ENCODE data around the gene NKD2. TPM values are rescaled to one million over a fixed set of nuclear protein-coding genes. Genes with fewer than 3 reads are reported as not detected.
"Not testable (repeated sequence)": the region's sequence is repeated elsewhere in the genome, so short reads cannot be mapped to it uniquely, and the experiment has no call there.

Gene NKD2
- total RNA-seq, 3 donors from 2014 or later (not counting 1 experiment from before 2014, with no cell fraction given), result not detected

DNA sequence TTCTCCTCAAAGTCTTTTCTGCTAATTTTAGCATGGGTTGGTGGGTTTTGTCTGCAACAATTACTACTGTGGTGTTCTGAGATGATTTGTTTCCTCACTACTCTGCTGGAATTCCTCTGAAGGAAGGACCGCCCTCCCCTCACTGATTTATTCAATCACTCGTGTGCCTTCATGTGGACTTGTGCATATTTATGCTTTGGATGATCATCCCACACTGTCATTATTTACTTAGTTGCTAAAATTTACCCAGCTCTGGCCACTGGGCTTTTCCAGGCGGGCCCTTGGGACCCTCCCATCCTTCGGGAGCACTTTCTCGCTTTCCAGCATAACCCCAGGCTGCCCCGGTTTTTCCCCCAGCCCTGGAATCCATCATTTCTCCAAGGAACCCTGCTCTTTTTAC, 41.7 kb upstream of the NKD2 start:
- no peak for TF ChIP-seq CTCF (IDR thresholded peaks at IDR 0.05)
- H3K36me3 Mint-ChIP-seq, result no peaks in the 10 kb centered on the region
- no peaks in the 10 kb centered on the region for H3K9me3 ChIP-seq (ENCODE audit: control insufficient read depth, insufficient read depth, low read length)
- H3K4me1 Mint-ChIP-seq, result peaks cover 17 to 18% of the 10 kb centered on the region in 2 donors
- H3K4me1 ChIP-seq (ENCODE audit: control insufficient read depth, insufficient read depth, low read length), result peaks cover 9% of the 10 kb centered on the region
- no peaks in the 10 kb centered on the region for H3K36me3 ChIP-seq (ENCODE audit: control insufficient read depth, insufficient read depth, low read length)
- peaks cover 2% of the 10 kb centered on the region for H3K27me3 ChIP-seq (ENCODE audit: control insufficient read depth, insufficient read depth, low read length)
- H3K27ac ChIP-seq (ENCODE audit: low read length), result no peak overlapping the region
- peaks cover 37 to 55% of the 10 kb centered on the region in 2 donors for H3K27me3 Mint-ChIP-seq (ENCODE audit: low read depth in 2 of 2)
- no peak overlapping the region for H3K4me3 Mint-ChIP-seq
- ATAC-seq (no peak), DNase-seq (no peak)
- intact Hi-C loops (cut with micrococcal nuclease), result no loop called here
- H3K27ac Mint-ChIP-seq, result no peak overlapping the region
- 91% methylated on average over 6 of the region's 6 CpGs for WGBS (ENCODE audit: insufficient coverage)
- no peaks in the 10 kb centered on the region for H3K9me3 Mint-ChIP-seq
- no peak overlapping the region for H3K4me3 ChIP-seq (ENCODE audit: low read length)

DNA sequence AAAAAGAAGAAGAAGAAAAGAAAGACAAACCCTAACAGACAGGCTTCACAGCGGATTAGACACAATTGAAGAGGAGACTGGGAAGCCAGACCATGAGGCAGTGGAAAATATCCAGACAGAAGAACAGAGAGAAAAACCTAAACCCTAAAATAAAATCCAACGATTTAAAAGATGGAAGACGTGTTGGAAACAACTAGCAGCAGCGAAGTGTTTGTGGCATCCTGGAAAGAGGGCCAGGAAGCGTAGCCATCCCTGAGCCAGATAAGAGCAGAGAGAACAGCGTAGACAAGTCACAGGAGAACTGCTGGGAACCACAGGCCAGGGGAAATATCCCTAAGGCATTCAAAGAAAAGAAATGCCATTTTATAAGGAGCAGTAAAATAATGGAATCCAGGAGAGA, 39.7 kb upstream of the NKD2 start:
- H3K9me3 ChIP-seq (ENCODE audit: control insufficient read depth, insufficient read depth, low read length), result no peaks in the 10 kb centered on the region
- ATAC-seq (no peak), DNase-seq (no peak)
- Mint-ChIP-seq H3K9me3 (no peaks in the 10 kb centered on the region), H3K4me1 (peaks cover 10 to 16% of the 10 kb centered on the region in 2 donors), H3K27me3 (ENCODE audit: low read depth in 2 of 2) (peaks cover 41 to 65% of the 10 kb centered on the region in 2 donors), H3K4me3 (no peak overlapping the region), H3K36me3 (no peaks in the 10 kb centered on the region), H3K27ac (no peak overlapping the region)
- H3K4me1 ChIP-seq (ENCODE audit: control insufficient read depth, insufficient read depth, low read length), result no peaks in the 10 kb centered on the region
- WGBS (ENCODE audit: insufficient coverage), result 58% methylated on average over 5 of the region's 6 CpGs
- no peak overlapping the region for H3K4me3 ChIP-seq (ENCODE audit: low read length)
- intact Hi-C loops (cut with micrococcal nuclease), result no loop called here
- H3K27ac ChIP-seq (ENCODE audit: low read length), result no peak overlapping the region
- TF ChIP-seq CTCF (IDR thresholded peaks at IDR 0.05), result no peak
- peaks cover 2% of the 10 kb centered on the region for H3K27me3 ChIP-seq (ENCODE audit: control insufficient read depth, insufficient read depth, low read length)
- H3K36me3 ChIP-seq (ENCODE audit: control insufficient read depth, insufficient read depth, low read length), result no peaks in the 10 kb centered on the region

DNA sequence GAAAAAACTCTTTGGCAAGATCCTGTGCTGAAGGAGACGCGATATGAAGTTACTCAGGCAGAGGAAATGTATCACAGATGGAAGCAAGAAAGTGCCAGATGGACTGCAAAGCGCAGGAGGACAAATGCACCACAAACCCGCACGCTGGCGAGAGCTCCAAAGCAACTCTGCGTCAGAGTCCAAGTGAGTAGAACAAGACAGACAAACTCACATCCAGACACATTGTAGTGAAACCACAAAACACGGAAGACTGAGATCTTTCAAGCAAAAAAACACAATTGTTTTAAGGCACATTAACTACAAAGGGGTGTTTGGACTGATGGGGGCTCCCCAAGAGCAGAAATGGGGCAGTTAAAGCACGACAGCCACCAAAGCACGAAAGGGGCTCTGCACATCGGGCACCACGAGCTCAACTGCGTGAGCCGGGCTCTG, 39.2 kb upstream of the NKD2 start:
- ATAC-seq (no peak), DNase-seq (peak in 1 of 2 donors; percentile 31)
- H3K36me3 ChIP-seq (ENCODE audit: control insufficient read depth, insufficient read depth, low read length), result no peaks in the 10 kb centered on the region
- Mint-ChIP-seq H3K4me1 (peaks cover 5 to 10% of the 10 kb centered on the region in 2 donors), H3K36me3 (no peaks in the 10 kb centered on the region), H3K27me3 (ENCODE audit: low read depth in 2 of 2) (peaks cover 42 to 70% of the 10 kb centered on the region in 2 donors), H3K27ac (no peak overlapping the region), H3K4me3 (no peak overlapping the region), H3K9me3 (no peaks in the 10 kb centered on the region)
- no peak overlapping the region for H3K27ac ChIP-seq (ENCODE audit: low read length)
- H3K4me3 ChIP-seq (ENCODE audit: low read length), result no peak overlapping the region
- no peaks in the 10 kb centered on the region for H3K9me3 ChIP-seq (ENCODE audit: control insufficient read depth, insufficient read depth, low read length)
- 52% methylated on average over 13 of the region's 14 CpGs for WGBS (ENCODE audit: insufficient coverage)
- H3K27me3 ChIP-seq (ENCODE audit: control insufficient read depth, insufficient read depth, low read length), result peaks cover 2% of the 10 kb centered on the region
- no peaks in the 10 kb centered on the region for H3K4me1 ChIP-seq (ENCODE audit: control insufficient read depth, insufficient read depth, low read length)
- TF ChIP-seq CTCF (IDR thresholded peaks at IDR 0.05), result no peak
- intact Hi-C loops (cut with micrococcal nuclease), result no loop called here

- peaks cover 34 to 53% of the 10 kb centered on the region in 2 donors for H3K27me3 Mint-ChIP-seq (ENCODE audit: low read depth in 2 of 2)
- H3K4me3 Mint-ChIP-seq; H3K4me1 Mint-ChIP-seq; H3K36me3 ChIP-seq (ENCODE audit: control insufficient read depth, insufficient read depth, low read length); intact Hi-C loops (cut with micrococcal nuclease); H3K4me1 ChIP-seq (ENCODE audit: control insufficient read depth, insufficient read depth, low read length); H3K9me3 ChIP-seq (ENCODE audit: control insufficient read depth, insufficient read depth, low read length); H3K27me3 ChIP-seq (ENCODE audit: control insufficient read depth, insufficient read depth, low read length); H3K9me3 Mint-ChIP-seq; H3K27ac Mint-ChIP-seq; ATAC-seq; H3K27ac ChIP-seq (ENCODE audit: low read length); H3K36me3 Mint-ChIP-seq; DNase-seq; H3K4me3 ChIP-seq (ENCODE audit: low read length): not testable (repeated sequence)
- WGBS (ENCODE audit: insufficient coverage), result 86% methylated on average over 2 of the region's 2 CpGs
These were observed 36.0 kb upstream of the NKD2 start for GRCh38 chr5:972575-972974.
